HG02970 (cell line): ENCODE results near the gene FBXO10.

Experiments
- ATAC-seq: cut with Tn5 transposase; IDR thresholded peaks from one replicate; pipeline ENCODE4 v1.9.1; 2021; ENCODE audit warnings: mild to moderate bottlenecking, moderate library complexity, moderate number of reproducible peaks; ENCODE audit not compliant: unreplicated experiment, low FRiP score

FBXO10 gene

GRCh38 chr9:37593883-37594448 lies 17.8 kb upstream of the FBXO10 start:
- no peak for ATAC-seq

DNA sequence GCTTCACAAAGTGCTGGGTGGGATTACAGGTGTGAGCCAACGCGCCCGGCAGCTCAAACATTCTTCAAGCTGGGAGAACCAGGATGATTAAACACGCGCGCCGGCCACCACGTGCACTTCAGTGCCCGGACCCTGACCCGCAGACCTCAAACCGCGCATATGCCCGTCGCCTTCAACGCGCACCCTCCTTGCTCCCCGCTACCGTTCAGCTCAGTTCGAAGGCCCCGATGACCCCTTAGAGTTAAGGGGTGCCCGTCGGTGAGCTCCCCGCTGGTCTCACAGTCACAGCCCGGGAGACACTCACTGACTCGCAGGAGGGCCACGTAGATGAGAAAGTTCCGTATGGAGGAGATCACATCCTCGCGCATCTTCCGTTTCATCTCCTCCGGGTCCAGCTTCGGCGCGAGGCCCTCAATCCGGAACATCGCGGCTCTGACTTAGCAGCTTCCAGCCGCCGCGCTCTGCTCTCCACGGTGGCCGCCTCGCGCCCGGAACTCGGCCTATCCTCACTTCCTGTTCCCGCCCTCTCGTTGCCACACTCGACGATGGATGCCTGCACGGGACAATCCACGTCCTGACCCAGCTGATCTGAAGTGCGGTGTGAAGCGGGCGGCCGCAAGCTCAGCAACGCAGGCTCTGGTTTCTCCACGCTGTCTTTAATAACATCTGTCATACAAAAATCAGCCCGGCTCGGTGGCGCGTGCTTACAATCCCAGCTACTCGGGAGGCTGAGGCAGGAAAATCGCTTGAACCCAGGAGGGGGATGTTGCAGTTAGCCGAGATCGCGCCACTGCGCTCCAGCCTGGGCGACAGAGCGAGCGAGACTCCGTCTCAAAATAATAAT lies 16.1 kb upstream of the FBXO10 start, which contains the start of gene TOMM5:
Gene TOMM5 (minus strand): TSS at position 490 of the 844 bp plus-strand sequence. CDS start 65 bp downstream, at position 425.
- peak; percentile 90 for ATAC-seq

DNA sequence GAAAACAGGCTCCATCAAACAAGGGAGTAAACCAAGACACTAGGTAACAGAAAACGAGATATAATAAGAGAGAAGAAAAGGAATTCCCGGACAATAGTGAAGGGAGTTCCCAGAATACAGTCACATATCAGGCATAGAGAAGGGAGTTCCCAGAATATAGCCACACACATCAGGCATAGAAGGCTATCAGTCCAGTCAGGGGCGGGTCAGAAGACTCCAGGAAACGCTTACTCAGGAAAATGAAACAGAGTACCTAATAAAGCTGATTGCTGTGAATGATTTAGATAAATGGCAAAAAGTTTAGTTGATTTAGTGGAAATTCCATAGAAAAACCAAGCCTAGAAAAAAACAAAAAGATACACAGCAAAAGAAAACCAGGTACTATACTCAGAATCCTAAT lies 11.3 kb upstream of the FBXO10 start:
- no peak for ATAC-seq

DNA sequence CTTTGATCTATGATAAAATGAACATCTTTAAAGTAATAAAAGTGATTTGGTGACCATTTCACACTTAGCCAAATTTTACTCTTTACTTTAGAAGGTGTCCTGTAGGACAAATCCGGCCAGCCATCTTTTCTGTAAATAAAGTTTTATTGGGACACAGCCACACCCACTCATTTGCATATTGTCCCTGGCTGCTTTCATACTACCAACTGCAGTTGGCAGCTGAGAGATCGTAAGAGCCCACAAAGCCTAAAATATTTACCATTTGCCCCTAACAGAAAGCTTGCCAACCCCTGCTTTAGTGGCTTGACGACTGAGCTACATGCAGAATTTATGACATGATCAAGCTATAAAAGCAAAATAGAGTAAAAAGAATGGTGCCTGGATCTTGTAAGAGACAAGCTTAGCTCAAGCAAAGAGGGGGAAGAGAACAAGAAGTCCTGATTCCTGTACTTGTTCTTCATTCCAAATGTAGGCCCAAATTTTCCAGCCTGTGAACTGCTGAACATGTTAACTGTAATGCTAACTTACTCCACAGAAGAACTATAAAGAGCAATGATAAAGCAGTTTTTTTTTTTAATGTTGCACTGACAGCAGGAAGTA lies 7.4 kb upstream of the FBXO10 start:
- no peak for ATAC-seq

- ATAC-seq, result no peak
Observed at GRCh38 chr9:37582548-37583157, 6.5 kb upstream of the FBXO10 start.

- ATAC-seq, result no peak
Observed at GRCh38 chr9:37575511-37575914, 667 bp downstream of the FBXO10 start.

- no peak for ATAC-seq
Observed at GRCh38 chr9:37575001-37575400, 1.2 kb downstream of the FBXO10 start.

GRCh38 chr9:37574241-37574721 lies 1.9 kb downstream of the FBXO10 start:
- ATAC-seq, result no peak

GRCh38 chr9:37571282-37571681 lies 4.9 kb downstream of the FBXO10 start:
- ATAC-seq, result no peak

DNA sequence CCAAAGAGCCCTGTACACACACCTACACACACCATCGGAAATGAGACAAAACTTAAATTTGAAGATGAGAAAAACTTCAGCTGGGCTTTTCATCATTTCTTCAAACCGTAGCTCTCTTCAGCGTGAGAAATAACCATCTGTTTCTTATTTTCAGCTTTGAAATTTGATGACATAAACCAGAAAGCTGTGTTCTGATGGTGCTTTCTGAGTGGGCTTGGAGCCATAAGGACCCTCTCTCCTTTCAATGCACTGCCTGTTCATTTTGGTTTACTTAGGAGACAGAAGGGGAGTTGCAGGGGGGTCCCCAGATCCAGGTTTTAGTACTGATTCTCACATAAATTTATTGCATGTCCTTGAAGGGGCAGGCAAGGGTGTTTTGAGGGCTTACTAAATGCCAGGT lies 9.5 kb downstream of the FBXO10 start:
- no peak for ATAC-seq

DNA sequence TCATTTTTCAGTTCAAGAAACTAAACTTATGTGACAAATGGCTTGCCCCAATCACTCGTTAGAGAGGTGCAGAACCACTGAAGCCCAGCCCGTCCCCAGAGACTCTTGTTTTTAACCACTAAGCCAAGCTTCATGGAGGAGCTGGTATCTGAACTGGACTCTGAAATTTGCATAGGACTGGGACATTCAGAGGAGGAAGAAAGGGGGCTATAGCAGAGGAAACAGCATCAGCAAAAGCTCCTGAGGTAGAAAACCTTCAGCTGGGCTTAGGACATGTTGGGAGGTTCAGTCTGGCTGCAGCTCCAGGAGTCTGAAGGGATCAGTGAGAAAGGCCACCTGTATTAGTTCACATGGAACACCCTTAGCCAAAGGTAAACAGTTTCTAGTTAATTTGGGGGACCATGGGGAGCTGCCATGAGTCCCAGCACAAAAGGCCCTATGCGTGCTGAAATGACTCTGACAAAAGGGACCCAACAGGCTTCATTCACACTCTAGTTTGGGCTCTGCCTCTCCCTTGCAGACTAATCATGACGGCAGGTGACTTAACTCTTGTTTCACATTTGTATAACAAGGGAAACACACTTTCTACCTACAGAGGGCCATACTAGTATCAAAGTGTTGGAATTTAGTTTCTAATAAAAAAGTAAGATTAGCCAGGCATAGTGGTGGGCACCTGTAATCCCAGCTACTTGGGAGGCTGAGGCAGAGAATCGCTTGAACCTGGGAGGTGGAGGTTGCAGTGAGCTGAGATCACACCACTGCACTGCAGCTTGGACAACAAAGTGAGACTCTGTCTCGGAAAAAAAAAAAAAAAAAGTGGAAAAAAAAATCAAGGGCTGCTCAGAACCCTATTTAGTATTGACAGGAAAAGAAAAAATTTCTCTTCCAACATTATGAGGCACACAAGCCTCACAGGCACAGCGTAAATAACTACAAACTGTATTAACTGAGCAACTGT lies 10.2 kb downstream of the FBXO10 start:
- ATAC-seq, result no peak

DNA sequence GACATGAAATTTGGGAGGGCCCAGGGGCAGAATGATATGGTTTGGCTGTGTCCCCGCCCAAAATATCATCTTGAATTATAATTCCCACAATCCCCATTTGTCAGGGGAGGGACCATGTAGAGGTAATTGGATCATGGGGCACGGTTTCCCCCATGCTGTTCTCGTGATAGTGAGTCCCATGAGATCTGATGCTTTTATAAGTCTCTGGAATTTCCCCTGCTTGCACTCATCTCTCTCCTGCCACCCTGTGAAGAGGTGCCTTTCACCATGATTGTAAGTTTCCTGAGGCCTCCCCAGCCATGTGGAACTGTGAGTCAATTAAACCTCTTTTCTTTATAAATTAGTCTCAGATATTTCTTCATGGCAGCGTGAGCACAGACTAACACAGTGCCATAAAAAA lies 11.3 kb downstream of the FBXO10 start:
- ATAC-seq, result no peak

DNA sequence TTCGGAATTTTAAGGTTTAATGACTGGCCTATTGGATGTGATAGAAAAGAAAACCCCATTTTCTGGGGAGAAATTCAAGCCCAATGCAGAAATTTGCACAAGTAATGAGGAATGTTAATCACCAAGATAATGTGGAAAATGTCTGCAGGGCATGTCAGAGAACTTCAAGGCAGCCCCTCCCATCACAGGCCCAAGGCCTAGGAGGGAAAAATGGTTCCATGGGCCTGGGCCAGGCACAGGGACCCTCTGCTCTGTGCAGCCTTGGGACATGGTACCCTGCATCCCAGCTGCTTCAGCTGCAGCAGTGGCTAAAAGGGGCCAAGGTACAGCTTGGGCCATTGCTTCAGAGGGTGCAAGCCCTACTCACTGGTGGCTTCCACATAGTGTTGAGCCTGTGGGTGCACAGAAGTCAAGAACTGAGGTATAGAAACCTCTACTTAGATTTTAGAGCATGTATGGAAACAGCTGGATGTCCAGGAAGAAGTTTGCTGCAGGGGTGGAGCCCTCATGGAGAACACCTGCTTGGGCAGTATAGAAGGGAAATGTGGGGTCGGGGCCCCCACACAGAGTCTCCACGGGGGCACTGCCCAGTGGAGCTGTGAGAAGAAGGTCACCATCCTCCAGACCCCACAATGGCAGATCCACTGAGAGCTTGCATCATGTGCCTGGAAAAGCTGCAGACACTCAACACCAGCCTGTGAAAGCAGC lies 12.2 kb downstream of the FBXO10 start:
- no peak for ATAC-seq

GRCh38 chr9:37562826-37563225 lies 13.4 kb downstream of the FBXO10 start:
- ATAC-seq, result no peak

DNA sequence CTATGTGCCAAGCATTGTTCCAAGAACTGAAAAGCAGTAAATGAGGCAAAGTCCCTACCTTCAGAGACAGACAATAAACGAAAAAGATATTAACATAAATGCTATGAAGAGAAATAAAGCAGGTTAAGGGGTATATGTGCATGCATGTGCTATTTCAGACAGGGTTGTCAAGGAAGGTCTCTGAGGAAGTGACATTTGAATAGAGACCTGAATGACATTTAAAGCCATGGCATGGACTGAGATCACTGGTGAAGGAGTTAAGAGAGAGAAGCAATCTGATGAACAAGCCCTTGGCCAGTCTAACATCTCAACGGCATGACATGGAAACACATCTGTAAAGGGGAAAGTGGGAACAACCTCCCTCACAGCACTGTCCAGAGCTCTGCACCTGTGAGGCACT lies 14.5 kb downstream of the FBXO10 start:
- ATAC-seq, result no peak

GRCh38 chr9:37559855-37560592 lies 16.2 kb downstream of the FBXO10 start:
- no peak for ATAC-seq

DNA sequence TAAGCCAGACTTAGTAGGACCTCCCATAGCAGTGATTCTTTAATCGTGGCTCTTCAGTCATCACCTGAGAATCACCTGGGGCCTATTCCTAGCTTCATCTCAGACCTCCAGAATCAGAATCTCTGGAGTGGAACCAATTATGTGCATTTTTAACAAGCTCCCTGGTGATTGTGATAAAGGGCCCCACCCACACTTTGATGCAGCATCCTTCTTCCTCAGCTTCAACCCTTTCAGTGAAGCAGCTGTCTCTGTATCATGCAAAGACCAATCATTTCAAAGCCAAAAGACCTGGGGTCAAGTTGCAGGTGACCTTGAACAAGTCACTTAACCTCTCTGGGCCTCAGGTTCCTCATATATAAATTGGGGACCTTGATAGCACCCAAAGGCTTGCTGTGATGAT lies 17.1 kb downstream of the FBXO10 start:
- no peak for ATAC-seq

- no peak for ATAC-seq
Observed at GRCh38 chr9:37555786-37556185, 20.4 kb downstream of the FBXO10 start.

- no peak for ATAC-seq
Observed at GRCh38 chr9:37554318-37554717, 21.9 kb downstream of the FBXO10 start.
